HepG2 (cell line): Measurements from ENCODE around the gene QKI. TPM values are rescaled to one million over a fixed set of nuclear protein-coding genes. Genes with fewer than 3 reads are reported as not detected.

ENCODE experiments used
- ATAC-seq: fragments of 200-7000 bp; cut with Tn5 transposase; 3 replicates; pipeline ENCODE4 v1.9.1; 2020; ENCODE audit warnings: mild to moderate bottlenecking, moderate library complexity
- BruUV-seq: library from RNA; stranded (reverse); fragments of 400-500 nt; replicated peaks from 2 replicates; lab custom pipeline; 2021; lab: Mats Ljungman, UMichigan
- CTCF ChIA-PET: fragments of 300-600 bp; formaldehyde crosslinking; extraction: SDS; loops from one replicate; lab custom pipeline; 2021; ENCODE audit warnings: low total read pairs, inconsistent platforms, low intra/inter-chr PET ratio; lab: Yijun Ruan, JAX
- POLR2A ChIA-PET: fragments of 350-600 bp; sonication (Branson Sonifier 250); formaldehyde crosslinking; loops from one replicate; lab custom pipeline; 2020; ENCODE audit warnings: antibody characterized with exemption, inconsistent platforms; lab: Yijun Ruan, JAX
- DNase-seq: peaks from one replicate; pipeline ENCODE4 v3.0.0-alpha.2; 2015; ENCODE audit warnings: low spot score
- FAIRE-seq: peaks from 3 replicates; lab custom pipeline; 2011; peaks lifted over from hg19 to GRCh38; lab: Jason Lieb, UNC
- H2AFZ ChIP-seq: one replicate; pipeline ENCODE4 v1.6.1; 2011; ENCODE audit warnings: low read length, inconsistent platforms
- H3K27ac ChIP-seq: fragments of 300-600 bp; 3 replicates; pipeline ENCODE4 v1.8.0; 2011; ENCODE audit warnings: mixed run types, mild to moderate bottlenecking, mixed read lengths, low read length, inconsistent platforms; ENCODE audit not compliant: insufficient read depth; ENCODE audit errors: extremely low read length
- H3K27me3 ChIP-seq, 2 experiments: fragments of 200-600 bp in 1 of 2; 2 replicates in 1 of 2; 3 replicates in 1 of 2; pipeline versions ENCODE4 v1.6.0 to v1.8.0; 2011; ENCODE audit warnings: low read length in 2 of 2, mild to moderate bottlenecking in 2 of 2, moderate library complexity in 2 of 2, inconsistent platforms in 1 of 2; ENCODE audit not compliant: insufficient read depth in 2 of 2, control insufficient read depth in 1 of 2
- H3K36me3 ChIP-seq, 2 experiments: fragments of 200-600 bp in 1 of 2; replicated peaks in 1 of 2; 2 replicates in 1 of 2; 3 replicates in 1 of 2; pipeline versions ENCODE4 v1.5.1 to v1.8.0; 2011; ENCODE audit warnings: low read length in 2 of 2, inconsistent platforms in 1 of 2; ENCODE audit not compliant: insufficient read depth in 2 of 2, control insufficient read depth in 1 of 2
- H3K4me1 ChIP-seq: 2 replicates; pipeline ENCODE4 v1.5.1; 2012; ENCODE audit warnings: low read length, inconsistent platforms; ENCODE audit not compliant: insufficient read depth
- H3K4me2 ChIP-seq: 2 replicates; pipeline ENCODE4 v1.6.0; 2011; ENCODE audit warnings: low read depth, low read length, inconsistent platforms
- H3K4me3 ChIP-seq, 3 experiments: fragments of 200-600 bp in 1 of 3; sonication (generic), shearing (Covaris generic) in 1 of 3; replicated peaks in 1 of 3; 2 replicates each; pipeline ENCODE4 v1.5.1; 2011 to 2016; ENCODE audit warnings: low read length in 3 of 3, inconsistent platforms in 2 of 3, low read depth in 2 of 3, mild to moderate bottlenecking in 2 of 3, control low read depth in 1 of 3, mixed read lengths in 1 of 3; ENCODE audit not compliant: insufficient read depth in 1 of 3
- H3K79me2 ChIP-seq: one replicate; pipeline ENCODE4 v1.6.1; 2011; ENCODE audit warnings: low read length, inconsistent platforms; ENCODE audit not compliant: insufficient read depth
- H3K9ac ChIP-seq: 2 replicates; pipeline ENCODE4 v1.6.0; 2011; ENCODE audit warnings: mild to moderate bottlenecking, low read depth, low read length, inconsistent platforms; ENCODE audit not compliant: insufficient read depth
- H3K9me3 ChIP-seq: 2 replicates; pipeline ENCODE4 v1.5.1; 2012; ENCODE audit warnings: mild to moderate bottlenecking, low read length
- H4K20me1 ChIP-seq: 2 replicates; pipeline ENCODE4 v1.6.0; 2011; ENCODE audit warnings: inconsistent platforms, mild to moderate bottlenecking, low read length, moderate library complexity; ENCODE audit not compliant: insufficient read depth
- CHD4 ChIP-seq: fragments of 200-600 bp; sonication (generic); IDR thresholded peaks from 2 replicates; pipeline ENCODE4 v1.7.0; 2017; ENCODE audit warnings: mild to moderate bottlenecking, low read length, borderline replicate concordance
- ISL2 ChIP-seq: sonication (generic); formaldehyde crosslinking; IDR thresholded peaks from 2 replicates; pipeline ENCODE4 v1.5.0; 2020; ENCODE audit warnings: missing genetic modification reagents
- KLF13 ChIP-seq: sonication (generic); formaldehyde crosslinking; IDR thresholded peaks from 2 replicates; pipeline ENCODE4 v1.4.0; 2020; ENCODE audit warnings: mild to moderate bottlenecking, missing genetic modification reagents
- TMF1 ChIP-seq: sonication (generic); formaldehyde crosslinking; IDR thresholded peaks from 2 replicates; pipeline ENCODE4 v1.8.1; 2022; ENCODE audit warnings: low read depth, missing genetic modification reagents
- ZMYM2 ChIP-seq: sonication (generic); formaldehyde crosslinking; IDR thresholded peaks from 2 replicates; pipeline ENCODE4 v1.8.0; 2022; ENCODE audit warnings: mild to moderate bottlenecking, missing genetic modification reagents
- ZNF10 ChIP-seq: sonication (generic); formaldehyde crosslinking; IDR thresholded peaks from 2 replicates; pipeline ENCODE4 v1.4.0; 2020; ENCODE audit warnings: mild to moderate bottlenecking, low read depth, missing genetic modification reagents, borderline replicate concordance
- ZNF24 ChIP-seq: fragments of 450-650 bp; IDR thresholded peaks from 2 replicates; pipeline ENCODE4 v1.6.1; 2017; ENCODE audit warnings: antibody characterized with exemption, mild to moderate bottlenecking
- ZNF570 ChIP-seq: sonication (generic); formaldehyde crosslinking; IDR thresholded peaks from 2 replicates; pipeline ENCODE4 v1.4.0; 2020; ENCODE audit warnings: mild to moderate bottlenecking, missing genetic modification reagents, borderline replicate concordance
- ZNF672 ChIP-seq: sonication (generic); formaldehyde crosslinking; IDR thresholded peaks from 2 replicates; pipeline ENCODE4 v1.8.1; 2022; ENCODE audit warnings: missing genetic modification reagents
- WGBS: methylation state at CpG from one replicate; pipeline ENCODE4 v1.1.6; 2017; ENCODE audit warnings: low lambda C conversion rate; 5-methylcytosine and 5-hydroxymethylcytosine counted together
- in situ Hi-C: cut with HindIII; loops from 2 replicates; pipeline ENCODE4 v1.10.0; 2017; ENCODE audit warnings: low pct_unique_long_range_greater_than_20kb; ENCODE audit not compliant: extremely low pct_ligation_motif_present
- intact Hi-C: fragments of 100-400 bp; cut with micrococcal nuclease; formaldehyde crosslinking; loops from one replicate; pipeline ENCODE4 v1.10.0; 2022; ENCODE audit not compliant: unreplicated experiment
- polyA plus RNA-seq, 8 experiments: library from polyadenylated mRNA; depleted of rRNA in 3 of 8; stranded (reverse) in 7 of 8; unstranded in 1 of 8; fragments of >200 nt; fragmentation: Illumina TruSeq in 4 of 8; extraction: Trizol in 4 of 8; gene quantifications; 2 replicates each; pipeline versions ENCODE4 v1.2.1 to v1.2.3, GENCODE V29; 2011 to 2016; ENCODE audit warnings: low read depth in 4 of 8, missing spikeins in 1 of 8, mixed read lengths in 1 of 8; ENCODE audit not compliant: insufficient read depth in 1 of 8
- total RNA-seq, 5 experiments: library from RNA; depleted of rRNA; stranded (reverse); fragments of >200 nt; fragmentation: Illumina TruSeq; extraction: Trizol; gene quantifications; 2 replicates each; pipeline ENCODE4 v1.2.3, GENCODE V29; 2016; ENCODE audit warnings: low read depth in 1 of 5
- TF ChIP-seq, protein P1 (sequence below): IDR thresholded peaks from 2 replicates; pipeline ENCODE4 v1.4.0; 2020; ENCODE audit warnings: mild to moderate bottlenecking, missing genetic modification reagents

The QKI gene
- total and polyA plus RNA-seq, 2 of the 13 experiments (the other 11 are each of a cell fraction or from before 2014, with no cell fraction given), result 136 to 137 TPM

DNA sequence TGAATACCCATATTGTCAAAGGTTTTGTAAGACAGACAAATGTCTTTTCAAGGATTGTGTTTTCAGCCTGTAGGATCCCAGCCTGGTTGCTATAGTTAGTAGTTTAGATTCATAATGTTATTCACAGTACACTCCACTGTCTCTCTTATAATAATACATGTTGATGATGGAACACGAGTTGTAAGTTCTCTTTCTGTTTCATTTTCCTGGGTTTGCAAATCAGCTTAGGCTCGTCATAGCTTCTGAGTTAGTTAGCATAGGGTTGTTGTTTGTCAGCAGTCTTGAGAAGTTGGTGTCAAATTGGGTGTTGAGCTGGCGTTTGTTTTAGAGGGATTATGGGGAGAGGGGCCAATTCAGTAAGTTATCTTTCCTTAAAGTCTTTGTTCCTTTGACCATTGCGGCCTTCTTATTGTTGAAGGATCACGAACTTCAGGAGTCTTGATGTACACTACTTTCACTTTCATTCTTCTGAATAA, 45.8 kb downstream of the QKI start:
- H3K27ac ChIP-seq, result no peak overlapping the region
- in situ Hi-C loops, result no loop called here
- CTCF ChIA-PET, result no interaction called here
- H3K27me3 ChIP-seq, result no peaks in the 10 kb centered on the region
- no peak overlapping the region for H3K9ac ChIP-seq
- H3K9me3 ChIP-seq, result no peaks in the 10 kb centered on the region
- no peak overlapping the region for H3K4me2 ChIP-seq
- TF ChIP-seq, protein P1, sequence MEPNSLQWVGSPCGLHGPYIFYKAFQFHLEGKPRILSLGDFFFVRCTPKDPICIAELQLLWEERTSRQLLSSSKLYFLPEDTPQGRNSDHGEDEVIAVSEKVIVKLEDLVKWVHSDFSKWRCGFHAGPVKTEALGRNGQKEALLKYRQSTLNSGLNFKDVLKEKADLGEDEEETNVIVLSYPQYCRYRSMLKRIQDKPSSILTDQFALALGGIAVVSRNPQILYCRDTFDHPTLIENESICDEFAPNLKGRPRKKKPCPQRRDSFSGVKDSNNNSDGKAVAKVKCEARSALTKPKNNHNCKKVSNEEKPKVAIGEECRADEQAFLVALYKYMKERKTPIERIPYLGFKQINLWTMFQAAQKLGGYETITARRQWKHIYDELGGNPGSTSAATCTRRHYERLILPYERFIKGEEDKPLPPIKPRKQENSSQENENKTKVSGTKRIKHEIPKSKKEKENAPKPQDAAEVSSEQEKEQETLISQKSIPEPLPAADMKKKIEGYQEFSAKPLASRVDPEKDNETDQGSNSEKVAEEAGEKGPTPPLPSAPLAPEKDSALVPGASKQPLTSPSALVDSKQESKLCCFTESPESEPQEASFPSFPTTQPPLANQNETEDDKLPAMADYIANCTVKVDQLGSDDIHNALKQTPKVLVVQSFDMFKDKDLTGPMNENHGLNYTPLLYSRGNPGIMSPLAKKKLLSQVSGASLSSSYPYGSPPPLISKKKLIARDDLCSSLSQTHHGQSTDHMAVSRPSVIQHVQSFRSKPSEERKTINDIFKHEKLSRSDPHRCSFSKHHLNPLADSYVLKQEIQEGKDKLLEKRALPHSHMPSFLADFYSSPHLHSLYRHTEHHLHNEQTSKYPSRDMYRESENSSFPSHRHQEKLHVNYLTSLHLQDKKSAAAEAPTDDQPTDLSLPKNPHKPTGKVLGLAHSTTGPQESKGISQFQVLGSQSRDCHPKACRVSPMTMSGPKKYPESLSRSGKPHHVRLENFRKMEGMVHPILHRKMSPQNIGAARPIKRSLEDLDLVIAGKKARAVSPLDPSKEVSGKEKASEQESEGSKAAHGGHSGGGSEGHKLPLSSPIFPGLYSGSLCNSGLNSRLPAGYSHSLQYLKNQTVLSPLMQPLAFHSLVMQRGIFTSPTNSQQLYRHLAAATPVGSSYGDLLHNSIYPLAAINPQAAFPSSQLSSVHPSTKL, result no peak
- TF ChIP-seq ZMYM2 (CRISPR knock-in tag), result no peak
- TF ChIP-seq ZNF570, result no peak
- TF ChIP-seq TMF1 (CRISPR knock-in tag), result no peak
- no peak for TF ChIP-seq ZNF24
- TF ChIP-seq ISL2 (CRISPR knock-in tag), result no peak
- TF ChIP-seq ZNF10 (CRISPR knock-in tag), result no peak
- no peak for TF ChIP-seq KLF13 (CRISPR knock-in tag)
- TF ChIP-seq CHD4, result no peak
- no peak for TF ChIP-seq ZNF672 (CRISPR knock-in tag)
- TF ChIP-seq, all 625 proteins: peak for 0
- DNase-seq, result no peak
- H3K79me2 ChIP-seq, result peaks cover 90% of the 10 kb centered on the region
- no peak overlapping the region for H3K4me3 ChIP-seq
- WGBS, result 98% methylated on average over 5 of the region's 5 CpGs
- ATAC-seq, result no peak
- BruUV-seq, result no TSS peak
- intact Hi-C loops, result no loop called here
- H3K36me3 ChIP-seq, result peaks cover 1 to 16% of the 10 kb centered on the region in 2 experiments; a peak in 4 of 5 replicates
- FAIRE-seq, result no peak
- H3K4me1 ChIP-seq, result peaks cover 16% of the 10 kb centered on the region
- H4K20me1 ChIP-seq, result no peaks in the 10 kb centered on the region; the same call in 1 of the 2 replicates
- H2AFZ ChIP-seq, result no peak overlapping the region
- POLR2A ChIA-PET, result no interaction called here
